Astrocyte (in vitro differentiated cells and primary cell): ENCODE measurements around the gene ARL6IP4. TPM values are rescaled to one million over a fixed set of nuclear protein-coding genes. Genes with fewer than 3 reads are reported as not detected.

Experiments
- DNase-seq: peaks from one replicate; pipeline ENCODE4 v3.0.0-alpha.2; 2010; ENCODE audit warnings: low read depth
- FAIRE-seq: peaks from 2 replicates; lab custom pipeline; 2011; peaks lifted over from hg19 to GRCh38; lab: Jason Lieb, UNC
- H2AFZ ChIP-seq: 2 replicates; pipeline ENCODE4 v1.6.0; 2012; ENCODE audit warnings: low read depth, low read length, inconsistent platforms
- H3K27ac ChIP-seq: 2 replicates; pipeline ENCODE4 v1.5.1; 2011; ENCODE audit warnings: low read depth, low read length, inconsistent platforms
- H3K27me3 ChIP-seq: 2 replicates; pipeline ENCODE4 v1.6.0; 2011; ENCODE audit warnings: low read length, inconsistent platforms; ENCODE audit not compliant: insufficient read depth
- H3K36me3 ChIP-seq: 2 replicates; pipeline ENCODE4 v1.5.1; 2011; ENCODE audit warnings: low read length, inconsistent platforms; ENCODE audit not compliant: insufficient read depth
- H3K4me1 ChIP-seq: 2 replicates; pipeline ENCODE4 v1.5.1; 2011; ENCODE audit warnings: low read length, inconsistent platforms; ENCODE audit not compliant: insufficient read depth
- H3K4me2 ChIP-seq: 2 replicates; pipeline ENCODE4 v1.6.0; 2012; ENCODE audit warnings: low read length, inconsistent platforms
- H3K4me3 ChIP-seq: 2 replicates; pipeline ENCODE4 v1.5.1; 2011; ENCODE audit warnings: low read depth, mild to moderate bottlenecking, low read length, inconsistent platforms; ENCODE audit not compliant: insufficient read depth
- H3K79me2 ChIP-seq: 2 replicates; pipeline ENCODE4 v1.6.0; 2012; ENCODE audit warnings: mild to moderate bottlenecking, low read length, inconsistent platforms; ENCODE audit not compliant: insufficient read depth
- H3K9ac ChIP-seq: 2 replicates; pipeline ENCODE4 v1.6.0; 2012; ENCODE audit warnings: mild to moderate bottlenecking, low read length, inconsistent platforms
- H3K9me3 ChIP-seq: 2 replicates; pipeline ENCODE4 v1.5.1; 2012; ENCODE audit warnings: low read depth, mild to moderate bottlenecking, low read length, inconsistent platforms; ENCODE audit not compliant: insufficient read depth
- H4K20me1 ChIP-seq: 2 replicates; pipeline ENCODE4 v1.6.0; 2012; ENCODE audit warnings: low read length, inconsistent platforms; ENCODE audit not compliant: insufficient read depth
- H3K27ac Mint-ChIP-seq: one replicate; pipeline ENCODE4 v1.8.0; 2021; ENCODE audit warnings: mild to moderate bottlenecking, mixed read lengths; ENCODE audit not compliant: unreplicated experiment
- H3K27me3 Mint-ChIP-seq: one replicate; pipeline ENCODE4 v1.8.0; 2021; ENCODE audit warnings: low read depth, mixed read lengths; ENCODE audit not compliant: unreplicated experiment
- H3K36me3 Mint-ChIP-seq: one replicate; pipeline ENCODE4 v1.8.0; 2021; ENCODE audit warnings: low read depth, mixed read lengths; ENCODE audit not compliant: unreplicated experiment
- H3K4me1 Mint-ChIP-seq: one replicate; pipeline ENCODE4 v1.8.0; 2021; ENCODE audit warnings: low read depth, mixed read lengths; ENCODE audit not compliant: unreplicated experiment
- H3K4me3 Mint-ChIP-seq: one replicate; pipeline ENCODE4 v1.8.0; 2021; ENCODE audit warnings: mild to moderate bottlenecking, moderate library complexity, mixed read lengths; ENCODE audit not compliant: unreplicated experiment
- H3K9me3 Mint-ChIP-seq: one replicate; pipeline ENCODE4 v1.8.0; 2021; ENCODE audit warnings: mild to moderate bottlenecking, mixed read lengths; ENCODE audit not compliant: unreplicated experiment
- EZH2 ChIP-seq: IDR thresholded peaks from 2 replicates; pipeline ENCODE4 v1.6.1; 2012; ENCODE audit warnings: mild to moderate bottlenecking, low read length, inconsistent platforms; ENCODE audit not compliant: insufficient read depth
- total RNA-seq: library from RNA; stranded (reverse); gene quantifications from 2 replicates; pipeline ENCODE4 v1.2.1, GENCODE V29; 2021
- TF ChIP-seq, protein P1 (sequence below): IDR thresholded peaks from 2 replicates; pipeline ENCODE4 v1.5.1; 2011; ENCODE audit warnings: low read depth, mild to moderate bottlenecking, inconsistent platforms, low read length, moderate library complexity; ENCODE audit not compliant: insufficient read depth

The ARL6IP4 gene
- total RNA-seq, 1 donor from 2014 or later, result 122 TPM

DNA sequence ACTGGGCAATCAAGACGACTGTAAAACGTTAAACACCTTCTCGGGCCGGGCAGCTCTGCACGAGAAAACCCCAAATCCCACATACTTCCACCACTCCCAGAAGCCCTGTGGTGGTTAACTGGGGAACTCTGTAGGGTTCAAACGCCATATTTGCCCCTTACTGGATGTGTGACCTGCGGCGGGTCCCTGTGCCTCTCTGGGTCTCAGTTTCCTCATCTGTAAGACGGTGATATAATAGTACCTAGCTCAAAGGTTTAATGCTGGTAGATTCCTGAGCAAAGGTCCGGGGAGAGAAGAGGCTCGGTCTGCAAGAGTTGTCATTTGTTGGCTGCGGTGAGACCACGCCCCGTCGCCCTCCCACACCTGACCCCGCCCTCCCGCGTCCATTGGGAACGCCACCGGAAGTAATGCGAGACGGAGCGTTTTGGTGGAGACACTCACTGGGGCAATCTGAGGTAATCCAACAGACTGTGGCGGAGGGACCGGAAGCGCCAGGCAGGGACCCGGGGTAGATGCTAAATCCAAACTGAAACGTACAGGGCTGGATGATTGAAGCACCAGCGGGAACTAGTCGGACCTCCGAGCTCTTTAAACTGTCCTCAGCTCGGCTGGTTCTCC, 6.1 kb upstream of the ARL6IP4 start:
- Histone ChIP-seq H2AFZ (peak overlapping the region; percentile 89), H3K9ac (peak overlapping the region; percentile 96), H3K4me1 (peaks cover 18% of the 10 kb centered on the region), H3K9me3 (no peaks in the 10 kb centered on the region), H3K27me3 (no peaks in the 10 kb centered on the region), H3K4me2 (peak overlapping the region; percentile 97), H4K20me1 (no peaks in the 10 kb centered on the region), H3K4me3 (peak overlapping the region; percentile 85), H3K27ac (peak overlapping the region; percentile 96), H3K79me2 (peaks cover 43% of the 10 kb centered on the region), H3K36me3 (no peaks in the 10 kb centered on the region)
- peak overlapping the region; percentile 97 for H3K4me3 Mint-ChIP-seq
- peak overlapping the region; percentile 97 for H3K27ac Mint-ChIP-seq
- DNase-seq, result peak; percentile 97
- no peak for FAIRE-seq
- TF ChIP-seq, protein P1, sequence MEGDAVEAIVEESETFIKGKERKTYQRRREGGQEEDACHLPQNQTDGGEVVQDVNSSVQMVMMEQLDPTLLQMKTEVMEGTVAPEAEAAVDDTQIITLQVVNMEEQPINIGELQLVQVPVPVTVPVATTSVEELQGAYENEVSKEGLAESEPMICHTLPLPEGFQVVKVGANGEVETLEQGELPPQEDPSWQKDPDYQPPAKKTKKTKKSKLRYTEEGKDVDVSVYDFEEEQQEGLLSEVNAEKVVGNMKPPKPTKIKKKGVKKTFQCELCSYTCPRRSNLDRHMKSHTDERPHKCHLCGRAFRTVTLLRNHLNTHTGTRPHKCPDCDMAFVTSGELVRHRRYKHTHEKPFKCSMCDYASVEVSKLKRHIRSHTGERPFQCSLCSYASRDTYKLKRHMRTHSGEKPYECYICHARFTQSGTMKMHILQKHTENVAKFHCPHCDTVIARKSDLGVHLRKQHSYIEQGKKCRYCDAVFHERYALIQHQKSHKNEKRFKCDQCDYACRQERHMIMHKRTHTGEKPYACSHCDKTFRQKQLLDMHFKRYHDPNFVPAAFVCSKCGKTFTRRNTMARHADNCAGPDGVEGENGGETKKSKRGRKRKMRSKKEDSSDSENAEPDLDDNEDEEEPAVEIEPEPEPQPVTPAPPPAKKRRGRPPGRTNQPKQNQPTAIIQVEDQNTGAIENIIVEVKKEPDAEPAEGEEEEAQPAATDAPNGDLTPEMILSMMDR, result no peak
- TF ChIP-seq EZH2, result no peak
- H3K9me3 Mint-ChIP-seq, result no peaks in the 10 kb centered on the region
- H3K36me3 Mint-ChIP-seq, result no peaks in the 10 kb centered on the region
- no peaks in the 10 kb centered on the region for H3K27me3 Mint-ChIP-seq
- H3K4me1 Mint-ChIP-seq, result peaks cover 4% of the 10 kb centered on the region

DNA sequence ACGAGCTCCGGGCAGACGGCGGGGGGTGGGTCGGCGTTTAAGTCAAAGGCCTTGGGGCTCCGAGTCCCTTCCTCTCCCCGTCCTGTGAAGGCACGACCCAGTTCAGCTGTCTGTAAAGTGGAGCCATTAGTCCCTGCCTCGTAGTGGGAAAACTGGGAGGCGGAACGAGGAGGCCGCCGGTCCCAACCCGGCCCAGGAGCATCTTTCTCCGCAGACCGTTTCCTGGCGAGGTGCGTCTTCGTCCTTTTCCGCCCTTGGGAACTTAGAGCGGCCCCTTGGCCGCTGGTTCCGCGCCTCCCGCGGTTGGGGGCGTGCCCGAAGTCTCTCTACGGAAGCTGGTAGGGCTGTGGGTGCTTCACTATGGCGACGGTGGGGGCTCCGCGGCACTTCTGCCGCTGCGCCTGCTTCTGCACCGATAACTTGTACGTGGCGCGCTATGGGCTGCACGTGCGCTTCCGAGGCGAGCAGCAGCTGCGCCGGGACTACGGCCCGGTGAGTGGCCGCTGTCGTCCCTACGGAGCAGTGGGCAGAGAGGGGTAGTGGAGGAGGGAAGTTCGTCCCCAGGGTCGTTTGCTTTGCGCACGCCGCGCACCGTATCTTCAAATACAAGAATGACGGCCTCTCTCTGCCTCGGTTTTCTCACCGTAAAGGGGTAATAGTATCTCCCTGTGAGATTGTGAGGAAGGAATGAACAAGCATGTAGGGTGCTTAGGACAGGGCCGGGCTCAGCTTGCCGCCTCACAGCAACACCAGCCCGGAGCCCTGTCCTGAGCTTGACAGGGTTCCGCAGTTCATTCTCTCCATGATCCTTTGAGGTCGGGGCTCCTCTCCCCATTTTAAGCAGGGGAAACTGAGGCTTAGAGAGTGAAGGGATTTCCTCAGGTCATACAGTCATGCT, 5.3 kb upstream of the ARL6IP4 start, which contains the start of gene OGFOD2:
TSS of gene OGFOD2 (plus strand) at position 353 of the 898 bp plus-strand sequence. CDS start at position 361, 8 bp downstream.
- H3K36me3 ChIP-seq, result no peaks in the 10 kb centered on the region
- FAIRE-seq, result no peak
- DNase-seq, result peak; percentile 83
- Mint-ChIP-seq H3K36me3 (no peaks in the 10 kb centered on the region), H3K27me3 (no peaks in the 10 kb centered on the region), H3K4me3 (peak within 1 kb of the TSS; percentile 97), H3K27ac (peak within 1 kb of the TSS; percentile 97), H3K9me3 (no peaks in the 10 kb centered on the region), H3K4me1 (peaks cover 10% of the 10 kb centered on the region)
- no peaks in the 10 kb centered on the region for H4K20me1 ChIP-seq
- H3K27ac ChIP-seq, result peak within 1 kb of the TSS; percentile 96
- peak within 1 kb of the TSS; percentile 97 for H3K4me2 ChIP-seq
- peak within 1 kb of the TSS; percentile 96 for H3K9ac ChIP-seq
- peaks cover 26% of the 10 kb centered on the region for H3K4me1 ChIP-seq
- TF ChIP-seq EZH2, result no peak
- TF ChIP-seq, protein P1, result no peak
- no peaks in the 10 kb centered on the region for H3K9me3 ChIP-seq
- peak within 1 kb of the TSS; percentile 85 for H3K4me3 ChIP-seq
- no peaks in the 10 kb centered on the region for H3K27me3 ChIP-seq
- H3K79me2 ChIP-seq, result peaks cover 50% of the 10 kb centered on the region
- H2AFZ ChIP-seq, result peak within 1 kb of the TSS; percentile 89
